Measurements from ENCODE around the gene C4BPA. TPM values are rescaled to one million over a fixed set of nuclear protein-coding genes. Genes with fewer than 3 reads are reported as not detected.

The C4BPA gene
- polyA plus RNA-seq, 5 donors: 0.24 to 6.1 (median 0.42) TPM

GRCh38 chr1:207181847-207182246 is 77.8 kb downstream of the C4BPA start:
- no peak for DNase-seq

DNA sequence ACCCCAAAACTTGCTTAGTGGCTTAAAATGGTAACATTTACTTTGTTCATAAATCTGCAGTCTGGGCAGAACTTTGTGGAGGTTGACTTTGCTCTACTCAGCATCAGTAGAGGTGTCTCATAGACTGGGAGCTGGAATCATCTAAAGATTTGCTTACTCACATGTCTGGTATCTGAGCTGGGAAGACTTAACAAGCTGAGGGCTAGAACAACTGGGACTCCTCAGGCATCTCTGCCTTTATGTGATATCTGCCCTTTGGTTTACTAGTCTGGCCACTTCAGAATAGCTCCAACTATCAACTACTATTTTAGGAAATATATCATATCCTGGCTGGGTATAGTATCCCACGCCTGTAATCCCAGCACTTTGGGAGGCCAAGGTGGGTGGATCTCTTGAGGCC is 82.5 kb downstream of the C4BPA start:
- no peak for DNase-seq

- no peak for DNase-seq
Measured at GRCh38 chr1:207188901-207189300, 84.9 kb downstream of the C4BPA start.

DNA sequence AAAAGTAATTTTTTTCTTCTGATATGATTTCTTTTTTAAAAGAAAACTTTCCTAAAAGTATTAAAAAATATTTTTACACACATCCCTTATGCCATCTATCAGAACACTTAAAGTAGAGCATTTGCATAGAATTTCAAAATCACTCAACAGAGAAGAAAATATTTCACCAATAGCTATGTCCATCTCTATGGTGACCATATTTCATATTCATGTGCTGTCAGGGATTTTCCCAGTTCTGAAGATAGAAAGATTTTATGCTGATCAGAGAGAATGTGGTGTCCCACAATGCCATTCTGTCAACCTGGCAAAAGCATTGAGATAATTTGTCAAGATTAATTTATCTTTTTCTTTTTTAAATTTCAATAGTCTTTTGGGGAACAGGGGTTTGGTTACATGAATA is 87.0 kb downstream of the C4BPA start:
- no peak for DNase-seq

GRCh38 chr1:207191776-207192175 is 87.7 kb downstream of the C4BPA start:
- DNase-seq: no peak

GRCh38 chr1:207194197-207194596 is 90.2 kb downstream of the C4BPA start:
- no peak for DNase-seq

Other genes starting within 250 kb of the C4BPA start
- gene IL20, start 238.6 kb upstream of the C4BPA start, polyA plus RNA-seq (ENCODE audit: insufficient read depth in 1 of 5, insufficient read length in 5 of 5, low replicate concordance in 1 of 5): not detected
- gene IL24, start 206.8 kb upstream of the C4BPA start, polyA plus RNA-seq (ENCODE audit: insufficient read depth in 1 of 5, insufficient read length in 5 of 5, low replicate concordance in 1 of 5): under 1 TPM; 0.22 to 0.64 (median 0.29) TPM
- gene FCMR, start 182.3 kb upstream of the C4BPA start, polyA plus RNA-seq (ENCODE audit: insufficient read depth in 1 of 5, insufficient read length in 5 of 5, low replicate concordance in 1 of 5): 1 to 10 TPM; 2.3 to 4.2 (median 2.5) TPM
- gene PIGR, start 157.8 kb upstream of the C4BPA start, polyA plus RNA-seq (ENCODE audit: insufficient read depth in 1 of 5, insufficient read length in 5 of 5, low replicate concordance in 1 of 5): under 1 TPM; 0.09 to 0.26 (median 0.13) TPM
- under 1 TPM in 3 of 5 donors, not detected in 2; 0.09 to 0.10 (median 0.09) TPM for gene FCAMR, start 133.8 kb upstream of the C4BPA start, polyA plus RNA-seq (ENCODE audit: insufficient read depth in 1 of 5, insufficient read length in 5 of 5, low replicate concordance in 1 of 5)
- gene C1orf116, start 71.5 kb upstream of the C4BPA start, polyA plus RNA-seq (ENCODE audit: insufficient read depth in 1 of 5, insufficient read length in 5 of 5, low replicate concordance in 1 of 5): 10 to 100 TPM; 29.2 to 62.5 (median 36.6) TPM
- gene YOD1, start 53.0 kb upstream of the C4BPA start, polyA plus RNA-seq (ENCODE audit: insufficient read depth in 1 of 5, insufficient read length in 5 of 5, low replicate concordance in 1 of 5): 10 to 100 TPM in 4 of 5 donors, 1 to 10 TPM in 1; 9.6 to 17.9 (median 14.0) TPM
- gene PFKFB2, start 51.0 kb upstream of the C4BPA start, polyA plus RNA-seq (ENCODE audit: insufficient read depth in 1 of 5, insufficient read length in 5 of 5, low replicate concordance in 1 of 5): 10 to 100 TPM; 12.6 to 18.4 (median 14.6) TPM
- gene C4BPB, start 15.4 kb upstream of the C4BPA start, polyA plus RNA-seq (ENCODE audit: insufficient read depth in 1 of 5, insufficient read length in 5 of 5, low replicate concordance in 1 of 5): under 1 TPM; 0.46 to 0.86 (median 0.64) TPM
- gene CD55, start 217.4 kb downstream of the C4BPA start, polyA plus RNA-seq (ENCODE audit: insufficient read depth in 1 of 5, insufficient read length in 5 of 5, low replicate concordance in 1 of 5): 10 to 100 TPM; 49.4 to 96.5 (median 63.6) TPM